ENCODE measurements around the gene ANKRD31.

ANKRD31 gene

GRCh38 chr5:75042522-75042921, 194.2 kb downstream of the ANKRD31 start:
- Histone ChIP-seq H3K4me3 (ENCODE audit: low read depth, low read length) (no peak overlapping the region), H3K27ac (no peak overlapping the region), H3K9me3 (ENCODE audit: severe bottlenecking) (no peaks in the 10 kb centered on the region), H3K36me3 (no peaks in the 10 kb centered on the region), H3K27me3 (ENCODE audit: insufficient read depth, low read depth, severe bottlenecking) (no peaks in the 10 kb centered on the region)
- no peak for DNase-seq
- TF ChIP-seq CTCF (IDR thresholded peaks at IDR 0.05; ENCODE audit: low read depth, low read length) = no peak

DNA sequence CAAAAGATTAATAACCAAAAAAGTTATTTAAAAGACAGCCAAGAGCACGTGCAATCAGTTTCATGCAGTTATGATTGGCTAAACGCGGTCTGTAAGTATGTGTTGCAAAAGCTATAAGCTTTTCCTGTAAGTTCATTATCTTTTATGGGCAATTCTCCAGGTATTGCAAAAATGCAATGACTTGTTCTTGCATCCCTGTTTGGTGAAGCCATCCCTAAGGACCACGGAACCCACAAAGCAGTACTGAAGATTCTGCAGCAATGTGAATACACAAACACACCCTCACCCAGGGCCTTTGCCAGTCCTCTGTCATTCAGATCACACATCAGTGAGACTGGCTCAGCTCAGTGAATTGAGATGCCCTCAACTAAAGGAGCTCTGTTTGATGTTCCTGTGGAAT, 195.7 kb downstream of the ANKRD31 start:
- H3K27ac ChIP-seq = no peak overlapping the region
- no peak overlapping the region for H3K4me3 ChIP-seq (ENCODE audit: low read depth, low read length)
- H3K36me3 ChIP-seq = no peaks in the 10 kb centered on the region
- H3K9me3 ChIP-seq (ENCODE audit: severe bottlenecking) = no peaks in the 10 kb centered on the region
- no peak for TF ChIP-seq CTCF (IDR thresholded peaks at IDR 0.05; ENCODE audit: low read depth, low read length)
- DNase-seq = no peak
- no peaks in the 10 kb centered on the region for H3K27me3 ChIP-seq (ENCODE audit: insufficient read depth, low read depth, severe bottlenecking)

- no peaks in the 10 kb centered on the region for H3K27me3 ChIP-seq (ENCODE audit: insufficient read depth, low read depth, severe bottlenecking)
- TF ChIP-seq CTCF (IDR thresholded peaks at IDR 0.05; ENCODE audit: low read depth, low read length) = no peak
- DNase-seq = no peak
- H3K27ac ChIP-seq = no peak overlapping the region
- no peaks in the 10 kb centered on the region for H3K36me3 ChIP-seq
- no peak overlapping the region for H3K4me3 ChIP-seq (ENCODE audit: low read depth, low read length)
- H3K9me3 ChIP-seq (ENCODE audit: severe bottlenecking) = no peaks in the 10 kb centered on the region
These were observed 199.6 kb downstream of the ANKRD31 start for GRCh38 chr5:75037106-75037505.

DNA sequence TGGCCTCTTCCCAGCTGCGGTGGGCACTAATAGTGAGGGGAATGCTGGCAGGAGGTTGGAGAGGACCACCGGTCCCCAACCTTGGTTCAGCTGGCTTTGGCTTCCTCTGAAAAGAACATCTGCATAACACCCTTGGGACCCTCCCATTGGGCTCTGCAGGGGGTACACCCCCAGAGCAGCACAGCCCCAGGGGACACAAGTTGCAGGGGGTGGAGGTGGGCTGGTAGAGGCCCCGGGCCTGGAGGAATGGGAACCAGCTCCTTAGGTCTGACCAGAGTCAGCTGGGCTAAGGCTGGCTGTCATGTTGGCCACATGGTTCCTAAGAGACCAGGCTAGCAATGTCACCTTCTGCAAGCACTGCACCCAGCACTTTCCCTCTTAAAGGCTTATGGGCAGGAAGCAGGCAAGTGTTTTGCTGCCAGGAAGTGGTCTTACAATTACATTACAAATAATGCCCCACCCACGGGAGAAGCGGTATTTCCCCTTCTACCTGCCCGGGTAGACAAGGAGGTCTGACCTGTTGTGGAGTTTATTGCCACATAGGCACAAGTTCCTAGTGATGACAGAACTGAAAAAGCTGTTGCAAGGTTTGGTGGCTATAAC, 202.4 kb downstream of the ANKRD31 start:
- DNase-seq = no peak
- Histone ChIP-seq H3K27ac (no peak overlapping the region), H3K27me3 (ENCODE audit: insufficient read depth, low read depth, severe bottlenecking) (no peaks in the 10 kb centered on the region), H3K4me3 (ENCODE audit: low read depth, low read length) (no peak overlapping the region), H3K9me3 (ENCODE audit: severe bottlenecking) (no peaks in the 10 kb centered on the region), H3K36me3 (no peaks in the 10 kb centered on the region)
- TF ChIP-seq CTCF (IDR thresholded peaks at IDR 0.05; ENCODE audit: low read depth, low read length) = no peak

GRCh38 chr5:75031366-75031765, 205.3 kb downstream of the ANKRD31 start:
- Histone ChIP-seq H3K9me3 (ENCODE audit: severe bottlenecking) (no peaks in the 10 kb centered on the region), H3K36me3 (no peaks in the 10 kb centered on the region), H3K27me3 (ENCODE audit: insufficient read depth, low read depth, severe bottlenecking) (no peaks in the 10 kb centered on the region), H3K27ac (no peak overlapping the region), H3K4me3 (ENCODE audit: low read depth, low read length) (no peak overlapping the region)
- TF ChIP-seq CTCF (IDR thresholded peaks at IDR 0.05; ENCODE audit: low read depth, low read length) = no peak
- DNase-seq = no peak

- no peak overlapping the region for H3K27ac ChIP-seq
- no peak for TF ChIP-seq CTCF (IDR thresholded peaks at IDR 0.05; ENCODE audit: low read depth, low read length)
- H3K36me3 ChIP-seq = no peaks in the 10 kb centered on the region
- H3K4me3 ChIP-seq (ENCODE audit: low read depth, low read length) = no peak overlapping the region
- no peaks in the 10 kb centered on the region for H3K9me3 ChIP-seq (ENCODE audit: severe bottlenecking)
- H3K27me3 ChIP-seq (ENCODE audit: insufficient read depth, low read depth, severe bottlenecking) = no peaks in the 10 kb centered on the region
- DNase-seq = no peak
These were observed 208.6 kb downstream of the ANKRD31 start for GRCh38 chr5:75028090-75028489.
